T-cell (primary cell): Measurements from ENCODE around the gene NPAT. TPM values are rescaled to one million over a fixed set of nuclear protein-coding genes. Genes with fewer than 3 reads are reported as not detected.

Experiments
- ATAC-seq, 4 experiments: fragments of 200-7000 bp in 3 of 4; fragments of 150-1000 bp in 1 of 4; cut with Tn5 transposase; replicated peaks in 1 of 4; 1 replicate in 3 of 4; 2 replicates in 1 of 4; pipeline ENCODE4 v1.10.0; 2021; ENCODE audit warnings: moderate library complexity in 3 of 4, mild to moderate bottlenecking in 2 of 4, moderate number of reproducible peaks in 1 of 4
- CTCF ChIA-PET, 2 donors: fragments of 300-600 bp; sonication (Branson Sonifier 250); formaldehyde crosslinking; loops; one replicate each; lab custom pipeline; 2022; ENCODE audit warnings: antibody characterized with exemption in 2 of 2; lab: Charles Lee
- POLR2A ChIA-PET, 2 donors: fragments of 300-600 bp; sonication (Branson Sonifier 250); formaldehyde crosslinking; loops; one replicate each; lab custom pipeline; 2022; ENCODE audit warnings: antibody characterized with exemption in 2 of 2; lab: Charles Lee
- DNase-seq, 35 experiments: peaks; one replicate each; pipeline versions ENCODE4 v3.0.0 to v3.0.0-alpha.2; 2013 to 2023
- H3K27ac ChIP-seq: one replicate; pipeline ENCODE4 v1.5.1; 2013; ENCODE audit warnings: low read length
- H3K27me3 ChIP-seq, 2 experiments: replicated peaks in 1 of 2; 1 replicate in 1 of 2; 2 replicates in 1 of 2; pipeline versions ENCODE4 v1.6.1 to v1.7.0; 2013; ENCODE audit warnings: low read length in 1 of 2, mixed read lengths in 1 of 2; ENCODE audit not compliant: control insufficient read depth in 2 of 2, insufficient read depth in 2 of 2; ENCODE audit errors: extremely low read depth in 1 of 2
- H3K36me3 ChIP-seq, 2 donors: 1 replicate in 1 of 2; 2 replicates in 1 of 2; pipeline versions ENCODE4 v1.6.1 to v1.7.0; 2013; ENCODE audit warnings: low read length in 1 of 2; ENCODE audit not compliant: control insufficient read depth in 2 of 2, insufficient read depth in 1 of 2; ENCODE audit errors: extremely low read depth in 1 of 2
- H3K4me1 ChIP-seq, 2 experiments: 1 replicate in 1 of 2; 2 replicates in 1 of 2; pipeline versions ENCODE4 v1.6.1 to v1.7.0; 2013; ENCODE audit warnings: low read length in 2 of 2, mixed read lengths in 1 of 2; ENCODE audit not compliant: insufficient read depth in 2 of 2, control insufficient read depth in 1 of 2; ENCODE audit errors: extremely low read depth in 1 of 2
- H3K4me3 ChIP-seq, 2 donors: 1 replicate in 1 of 2; 2 replicates in 1 of 2; pipeline versions ENCODE4 v1.5.1 to v1.7.0; 2013; ENCODE audit warnings: mild to moderate bottlenecking in 2 of 2, low read length in 1 of 2, moderate library complexity in 1 of 2; ENCODE audit not compliant: control insufficient read depth in 1 of 2; ENCODE audit errors: extremely low read depth in 1 of 2
- H3K9me3 ChIP-seq: 2 replicates; pipeline ENCODE4 v1.7.0; 2013
- H3K27ac Mint-ChIP-seq, 2 donors: one replicate each; pipeline ENCODE4 v1.8.0; 2020 to 2021; ENCODE audit warnings: mild to moderate bottlenecking in 2 of 2, mixed read lengths in 2 of 2
- H3K27me3 Mint-ChIP-seq, 2 donors: one replicate each; pipeline ENCODE4 v1.8.0; 2021 to 2022; ENCODE audit warnings: mixed read lengths in 2 of 2
- H3K36me3 Mint-ChIP-seq: one replicate; pipeline ENCODE4 v1.8.0; 2021; ENCODE audit warnings: mixed read lengths
- H3K4me1 Mint-ChIP-seq, 3 donors: one replicate each; pipeline ENCODE4 v1.8.0; 2020 to 2022; ENCODE audit warnings: mixed read lengths in 3 of 3, mild to moderate bottlenecking in 1 of 3
- H3K4me3 Mint-ChIP-seq, 3 donors: one replicate each; pipeline ENCODE4 v1.8.0; 2020 to 2022; ENCODE audit warnings: mild to moderate bottlenecking in 3 of 3, mixed read lengths in 3 of 3, moderate library complexity in 3 of 3
- H3K9me3 Mint-ChIP-seq, 3 donors: one replicate each; pipeline ENCODE4 v1.8.0; 2020 to 2022; ENCODE audit warnings: mixed read lengths in 3 of 3
- WGBS: methylation state at CpG from one replicate; pipeline ENCODE4 v1.1.5; 2013; ENCODE audit warnings: missing lambda C conversion rate; ENCODE audit not compliant: insufficient coverage; 5-methylcytosine and 5-hydroxymethylcytosine counted together
- total RNA-seq, 35 experiments: library from RNA in 6 of 35; stranded (reverse) in 6 of 35; fragments of 120-200 nt in 1 of 35; gene quantifications; one replicate each; pipeline versions ENCODE4 v1.2.1 to v1.2.4 and lab custom pipeline; 2013 to 2026

NPAT gene
- total RNA-seq, 5 donors from 2014 or later (not counting 1 experiment from before 2014, with no cell fraction given), result 46.9 to 54.1 (median 49.1) TPM

DNA sequence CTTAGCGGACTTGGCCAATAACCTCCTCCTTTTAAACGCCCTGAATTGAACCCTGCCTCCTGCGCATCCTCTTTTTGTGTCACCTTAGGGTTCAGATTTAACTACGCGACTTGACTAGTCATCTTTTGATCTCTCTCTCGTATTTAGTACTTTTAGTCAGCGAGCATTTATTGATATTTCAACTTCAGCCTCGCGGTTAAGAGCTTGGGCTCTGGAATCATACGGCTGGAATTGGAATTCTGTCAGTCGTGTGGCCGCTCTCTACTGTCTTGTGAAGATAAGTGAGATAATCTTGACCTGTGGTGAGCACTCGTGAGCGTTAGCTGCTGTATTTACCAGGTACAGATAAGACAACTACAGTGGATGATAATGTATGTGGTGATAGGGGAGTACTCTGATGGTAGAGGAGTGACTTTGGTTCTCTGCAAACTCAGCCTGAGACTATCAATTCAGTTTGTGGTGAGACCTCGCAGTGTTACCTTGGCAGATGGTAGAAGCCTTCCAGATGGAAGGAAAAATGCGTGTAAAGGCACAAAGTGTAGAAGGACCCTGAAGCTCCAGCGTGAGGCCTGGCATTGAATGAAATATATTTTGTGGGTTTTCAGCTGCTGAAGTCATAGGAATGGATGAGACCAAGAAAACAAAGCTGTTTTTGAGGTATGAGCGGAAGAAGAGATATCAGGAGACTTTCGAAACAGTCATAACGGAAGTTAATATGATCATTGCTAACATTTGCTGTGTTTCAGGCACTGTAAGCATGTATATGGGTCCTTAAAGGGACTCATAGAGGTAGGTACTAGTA, 1.1 kb upstream of the NPAT start:
- Mint-ChIP-seq H3K4me3 (no peak overlapping the region), H3K4me1 (peaks cover 43 to 61% (median 50%) of the 10 kb centered on the region in 3 donors), H3K36me3 (peaks cover 43% of the 10 kb centered on the region), H3K27me3 (no peaks in the 10 kb centered on the region), H3K9me3 (no peaks in the 10 kb centered on the region), H3K27ac (no peak overlapping the region)
- ATAC-seq, result peak; percentile 12 to 24 (median 20)
- H3K27ac ChIP-seq, result peak overlapping the region; percentile 98
- H3K4me3 ChIP-seq, result peak overlapping the region; percentile 95 to 96
- H3K4me1 ChIP-seq, result peaks cover 21 to 46% of the 10 kb centered on the region in 2 experiments
- POLR2A ChIA-PET, result interaction anchor here (0.6 to 6.1 kb wide), 7 partner anchors 13 to 443 kb away, joined by 3 to 107 read pairs (median 4); partner anchors contain the start of gene DDX10 (in 1 of the 2)
- H3K36me3 ChIP-seq, result peaks cover 0 to 6% of the 10 kb centered on the region in 2 donors
- no peaks in the 10 kb centered on the region for H3K9me3 ChIP-seq
- 2% methylated on average over 13 of the region's 20 CpGs for WGBS
- H3K27me3 ChIP-seq, result no peaks in the 10 kb centered on the region
- DNase-seq, result peak in 27 of 35 experiments; percentile 16 to 69 (median 32)
- CTCF ChIA-PET, result interaction anchor here (0.5 to 2.8 kb wide), 7 partner anchors 12 to 35 kb away, joined by 3 to 41 read pairs (median 5); no protein-coding TSS in a partner anchor

- under 1% methylated on average over 20 of the region's 29 CpGs for WGBS
- CTCF ChIA-PET, result interaction anchor here in 1 of 2 donors (0.6 to 2.8 kb wide), 5 partner anchors 15 to 110 kb away, joined by 3 to 41 read pairs (median 17); no protein-coding TSS in a partner anchor
- H3K4me1 ChIP-seq, result peaks cover 24 to 41% of the 10 kb centered on the region in 2 experiments
Observed at GRCh38 chr11:108221911-108222573, 396 bp downstream of the NPAT start.

GRCh38 chr11:108221371-108221770, 1.1 kb downstream of the NPAT start:
- peaks cover 22 to 45% of the 10 kb centered on the region in 2 experiments for H3K4me1 ChIP-seq
- ChIA-PET POLR2A (interaction anchor here (0.5 to 6.1 kb wide), 5 partner anchors 15 to 429 kb away, joined by 3 to 107 read pairs (median 4); no protein-coding TSS in a partner anchor), CTCF (interaction anchor here (0.6 to 2.8 kb wide), 4 partner anchors 20 to 154 kb away, joined by 4 to 17 read pairs (median 4); no protein-coding TSS in a partner anchor)
- peaks cover 52 to 63% (median 52%) of the 10 kb centered on the region in 3 donors for H3K4me1 Mint-ChIP-seq
- no peaks in the 10 kb centered on the region for H3K9me3 ChIP-seq
- DNase-seq, result peak in 1 of 35 experiments; percentile 45
- H3K36me3 Mint-ChIP-seq, result peaks cover 32% of the 10 kb centered on the region
- peaks cover 0 to 5% of the 10 kb centered on the region in 2 donors for H3K36me3 ChIP-seq
- ATAC-seq, result no peak
- no peaks in the 10 kb centered on the region for H3K27me3 ChIP-seq
- H3K4me3 Mint-ChIP-seq, result no peak overlapping the region
- H3K4me3 ChIP-seq, result peak overlapping the region; percentile 93 to 95
- H3K27ac Mint-ChIP-seq, result no peak overlapping the region
- peak overlapping the region; percentile 98 for H3K27ac ChIP-seq
- WGBS, result 0% methylated on average over 4 of the region's 12 CpGs
- no peaks in the 10 kb centered on the region for H3K9me3 Mint-ChIP-seq
- no peaks in the 10 kb centered on the region for H3K27me3 Mint-ChIP-seq

More at GRCh38 chr11:108221911-108222573, 396 bp downstream of the NPAT start:
- Histone ChIP-seq H3K36me3 (peaks cover 0 to 5% of the 10 kb centered on the region in 2 donors), H3K4me3 (peak overlapping the region; percentile 93 to 95), H3K27me3 (no peaks in the 10 kb centered on the region), H3K27ac (peak overlapping the region; percentile 98), H3K9me3 (no peaks in the 10 kb centered on the region)
- POLR2A ChIA-PET, result interaction anchor here (0.5 to 6.1 kb wide), 7 partner anchors 14 to 393 kb away, joined by 3 to 107 read pairs (median 5); no protein-coding TSS in a partner anchor
- peaks cover 51 to 63% (median 52%) of the 10 kb centered on the region in 3 donors for H3K4me1 Mint-ChIP-seq
- ATAC-seq (peak in 1 of 4 experiments; percentile 5), DNase-seq (peak in 27 of 35 experiments; percentile 31 to 73 (median 45))
- peaks cover 38% of the 10 kb centered on the region for H3K36me3 Mint-ChIP-seq
- no peaks in the 10 kb centered on the region for H3K27me3 Mint-ChIP-seq
- no peak overlapping the region for H3K27ac Mint-ChIP-seq
- no peaks in the 10 kb centered on the region for H3K9me3 Mint-ChIP-seq
- no peak overlapping the region for H3K4me3 Mint-ChIP-seq

- Mint-ChIP-seq H3K4me3 (no peak overlapping the region), H3K9me3 (no peaks in the 10 kb centered on the region), H3K36me3 (peaks cover 29% of the 10 kb centered on the region), H3K27me3 (no peaks in the 10 kb centered on the region), H3K4me1 (peaks cover 52 to 64% (median 55%) of the 10 kb centered on the region in 3 donors), H3K27ac (no peak overlapping the region)
- ATAC-seq (no peak), DNase-seq (peak in 1 of 35 experiments; percentile 33)
- H3K4me3 ChIP-seq, result peak overlapping the region; percentile 93 to 95
- ChIA-PET POLR2A (interaction anchor here (0.5 to 6.1 kb wide), 6 partner anchors 15 to 430 kb away, joined by 3 to 107 read pairs (median 4); no protein-coding TSS in a partner anchor), CTCF (interaction anchor here (0.6 to 1.0 kb wide), 3 partner anchors 9 to 153 kb away, joined by 4 read pairs; no protein-coding TSS in a partner anchor)
- peaks cover 0 to 5% of the 10 kb centered on the region in 2 donors for H3K36me3 ChIP-seq
- peak overlapping the region; percentile 98 for H3K27ac ChIP-seq
- 46% methylated on average over 2 of the region's 5 CpGs for WGBS
- no peaks in the 10 kb centered on the region for H3K27me3 ChIP-seq
- no peaks in the 10 kb centered on the region for H3K9me3 ChIP-seq
- peaks cover 22 to 46% of the 10 kb centered on the region in 2 experiments for H3K4me1 ChIP-seq
Observed at GRCh38 chr11:108220721-108221336, 1.6 kb downstream of the NPAT start.

DNA sequence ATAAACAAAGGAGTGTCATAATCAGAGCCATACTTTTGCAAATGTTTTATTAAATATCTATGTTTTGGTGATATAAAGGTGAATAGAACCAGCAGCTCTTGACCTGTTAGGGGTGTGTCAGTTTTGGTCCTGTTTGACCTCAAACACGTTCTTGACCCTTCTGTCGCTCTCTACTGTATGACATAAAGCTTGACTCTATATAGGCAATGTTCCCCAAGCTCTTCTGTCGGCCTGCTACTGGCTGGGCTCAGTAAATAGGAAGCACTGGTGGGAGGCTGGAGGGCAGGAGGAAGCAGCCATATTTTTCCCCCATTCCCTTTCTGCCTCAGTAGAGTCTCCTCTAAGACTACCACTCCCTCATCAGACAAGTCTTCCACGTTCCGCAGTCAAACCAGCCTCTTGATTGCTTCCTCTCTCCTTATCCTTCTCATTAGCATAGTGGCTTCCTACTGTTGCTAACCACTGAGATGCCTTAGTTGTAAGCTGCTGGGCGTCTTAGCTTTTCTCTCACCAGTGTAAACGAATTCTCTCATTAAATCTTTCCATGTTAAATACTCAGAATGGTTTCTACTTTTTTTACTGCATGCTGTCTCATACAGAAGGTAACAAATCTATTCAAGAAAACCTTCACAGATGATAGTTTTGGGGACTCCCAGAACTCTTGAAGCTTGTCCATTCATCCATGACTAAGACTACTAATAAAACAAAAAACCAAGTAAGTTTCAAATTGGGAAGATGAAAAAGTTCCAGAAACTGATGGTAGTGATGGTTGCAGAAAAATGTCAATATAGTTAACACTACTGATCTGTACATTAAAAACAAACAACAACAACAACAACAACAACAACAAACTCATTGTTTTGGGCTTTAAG, 3.3 kb downstream of the NPAT start:
- peaks cover 17 to 43% of the 10 kb centered on the region in 2 experiments for H3K4me1 ChIP-seq

More for the DNA sequence above, 3.3 kb downstream of the NPAT start:
- no peaks in the 10 kb centered on the region for H3K9me3 Mint-ChIP-seq
- no peaks in the 10 kb centered on the region for H3K27me3 Mint-ChIP-seq
- ATAC-seq, result no peak
- ChIA-PET POLR2A (interaction anchor here (0.7 to 1.0 kb wide), 3 partner anchors 9 to 34 kb away, joined by 3 read pairs; no protein-coding TSS in a partner anchor), CTCF (interaction anchor here (0.6 to 1.2 kb wide), 6 partner anchors 10 to 66 kb away, joined by 3 to 7 read pairs (median 4); no protein-coding TSS in a partner anchor)
- H3K36me3 Mint-ChIP-seq, result peaks cover 29% of the 10 kb centered on the region
- peak overlapping the region in 1 of 2 donors; percentile 23 for H3K4me3 ChIP-seq
- H3K27me3 ChIP-seq, result no peaks in the 10 kb centered on the region
- DNase-seq, result no peak
- no peaks in the 10 kb centered on the region for H3K9me3 ChIP-seq
- peak overlapping the region; percentile 54 to 78 for H3K27ac Mint-ChIP-seq
- peaks cover 0 to 8% of the 10 kb centered on the region in 2 donors for H3K36me3 ChIP-seq
- peak overlapping the region in 1 of 3 donors; percentile 68 for H3K4me3 Mint-ChIP-seq
- peaks cover 64 to 69% (median 67%) of the 10 kb centered on the region in 3 donors for H3K4me1 Mint-ChIP-seq
- 30% methylated on average over 4 of the region's 7 CpGs for WGBS
- H3K27ac ChIP-seq, result peak overlapping the region; percentile 12
